Measurements from ENCODE around the gene IL17D.

DNA sequence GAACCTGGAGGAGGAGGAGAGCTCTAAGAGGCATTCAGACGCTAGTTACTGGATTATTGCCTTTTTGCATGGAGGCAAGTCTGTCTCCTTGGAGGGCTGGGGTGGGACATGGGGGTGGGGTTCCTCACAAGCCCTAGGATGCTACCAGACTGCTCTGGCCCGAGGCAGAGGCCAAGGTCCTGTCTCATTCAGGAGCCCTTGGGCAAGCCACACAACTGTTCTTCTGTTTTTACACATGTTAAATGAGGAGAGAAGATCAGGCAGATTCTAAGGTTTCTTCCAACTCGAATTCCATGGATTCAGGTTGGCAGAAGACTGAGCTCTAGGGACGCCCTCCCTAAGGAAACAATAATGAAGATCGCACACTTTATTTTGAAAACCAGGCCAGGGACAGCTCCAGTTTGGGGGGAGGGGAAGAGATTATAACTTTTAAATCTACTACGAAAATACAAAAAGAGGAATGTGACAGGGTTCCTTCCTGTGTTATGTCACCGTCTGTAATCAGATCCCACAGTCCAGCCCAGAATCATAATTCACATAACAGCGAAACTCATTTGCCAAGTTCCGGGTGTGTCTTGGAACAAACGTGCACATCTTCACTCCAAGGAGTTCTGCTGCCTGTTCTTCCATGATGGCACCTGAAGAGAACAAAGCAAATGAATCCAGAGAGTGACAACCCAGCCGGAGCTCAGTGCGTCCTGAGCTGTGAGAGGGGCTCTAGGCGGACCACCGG is 25.2 kb downstream of the IL17D start:
- TF ChIP-seq POLR2A (IDR thresholded peaks at IDR 0.05) (no peak), CTCF (IDR thresholded peaks at IDR 0.05) (no peak)

Data from transverse colon (tissue), 3 donors.